Chondrocyte (in vitro differentiated cells): ENCODE measurements around the gene SEMA3C. TPM values are rescaled to one million over a fixed set of nuclear protein-coding genes. Genes with fewer than 3 reads are reported as not detected.
A peak's percentile ranks its signal among the peaks of the same experiment; 100 is the strongest.

Experiments
- DNase-seq: peaks from one replicate; pipeline ENCODE4 v3.0.0; 2021; ENCODE audit warnings: mixed read lengths, low spot score
- H3K27ac Mint-ChIP-seq: one replicate; pipeline ENCODE4 v1.8.0; 2021; ENCODE audit warnings: mild to moderate bottlenecking, moderate library complexity, mixed read lengths; ENCODE audit not compliant: unreplicated experiment
- H3K27me3 Mint-ChIP-seq: 2 replicates; pipeline ENCODE4 v1.8.0; 2021; ENCODE audit warnings: low read depth, mixed read lengths
- H3K36me3 Mint-ChIP-seq: 2 replicates; pipeline ENCODE4 v1.8.0; 2021; ENCODE audit warnings: low read depth, mixed read lengths
- H3K4me1 Mint-ChIP-seq: 2 replicates; pipeline ENCODE4 v1.8.0; 2021; ENCODE audit warnings: low read depth, mild to moderate bottlenecking, mixed read lengths
- H3K4me3 Mint-ChIP-seq: one replicate; pipeline ENCODE4 v1.8.0; 2021; ENCODE audit warnings: mild to moderate bottlenecking, moderate library complexity, mixed read lengths; ENCODE audit not compliant: unreplicated experiment
- H3K9me3 Mint-ChIP-seq: 2 replicates; pipeline ENCODE4 v1.8.0; 2021; ENCODE audit warnings: low read depth, mixed read lengths
- CTCF ChIP-seq: fragments of 200-600 bp; sonication (generic); IDR thresholded peaks from 2 replicates; pipeline ENCODE4 v1.5.0; 2021; ENCODE audit warnings: antibody characterized with exemption, mild to moderate bottlenecking, moderate library complexity
- total RNA-seq: library from RNA; stranded (reverse); gene quantifications from 3 replicates; pipeline ENCODE4 v1.2.1, GENCODE V29; 2021

The SEMA3C gene
- total RNA-seq, 1 donor from 2014 or later = 80.0 TPM

- Mint-ChIP-seq H3K4me1 (peaks cover 53% of the 10 kb centered on the region), H3K27ac (no peak overlapping the region), H3K4me3 (no peak overlapping the region), H3K36me3 (peaks cover 5% of the 10 kb centered on the region), H3K9me3 (no peaks in the 10 kb centered on the region), H3K27me3 (no peaks in the 10 kb centered on the region)
- no peak for TF ChIP-seq CTCF
- DNase-seq = no peak
These were observed 133.6 kb downstream of the SEMA3C start for GRCh38 chr7:80785276-80785675.

GRCh38 chr7:80783678-80784327 lies 135.0 kb downstream of the SEMA3C start:
- Mint-ChIP-seq H3K4me3 (peak overlapping the region; percentile 23), H3K27ac (peak overlapping the region; percentile 83), H3K4me1 (peaks cover 65% of the 10 kb centered on the region), H3K27me3 (no peaks in the 10 kb centered on the region), H3K36me3 (peaks cover 1% of the 10 kb centered on the region), H3K9me3 (no peaks in the 10 kb centered on the region)
- DNase-seq = no peak
- TF ChIP-seq CTCF = peak; percentile 25

- H3K9me3 Mint-ChIP-seq = no peaks in the 10 kb centered on the region
- no peak for TF ChIP-seq CTCF
- no peak for DNase-seq
- H3K4me3 Mint-ChIP-seq = no peak overlapping the region
- peaks cover 1% of the 10 kb centered on the region for H3K36me3 Mint-ChIP-seq
- no peaks in the 10 kb centered on the region for H3K27me3 Mint-ChIP-seq
- H3K4me1 Mint-ChIP-seq = peaks cover 65% of the 10 kb centered on the region
- peak overlapping the region; percentile 83 for H3K27ac Mint-ChIP-seq
These were observed 135.6 kb downstream of the SEMA3C start for GRCh38 chr7:80783186-80783677.

DNA sequence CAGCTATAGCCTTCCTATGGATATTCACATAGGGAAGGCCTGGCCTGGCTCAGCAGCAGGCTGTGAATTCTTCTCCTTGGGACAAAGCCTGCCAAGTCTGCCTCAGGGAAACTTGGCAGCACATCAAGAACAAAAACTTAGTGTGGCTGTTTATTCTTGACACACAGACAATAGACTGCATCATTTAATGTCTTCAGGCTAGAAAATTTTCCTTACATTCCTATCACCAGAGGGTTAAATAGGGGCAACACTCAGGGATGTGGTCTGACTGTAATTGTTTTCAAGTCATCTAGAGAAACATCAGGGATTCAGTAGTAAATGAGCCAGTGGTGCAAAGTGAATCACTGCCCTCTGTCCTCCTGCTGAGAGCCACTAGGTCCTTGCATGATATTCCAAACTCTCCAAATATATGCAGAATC lies 137.3 kb downstream of the SEMA3C start:
- Mint-ChIP-seq H3K4me3 (no peak overlapping the region), H3K4me1 (peaks cover 62% of the 10 kb centered on the region), H3K27me3 (no peaks in the 10 kb centered on the region), H3K9me3 (no peaks in the 10 kb centered on the region), H3K27ac (peak overlapping the region; percentile 70), H3K36me3 (peaks cover 1% of the 10 kb centered on the region)
- TF ChIP-seq CTCF = no peak
- DNase-seq = no peak

- Mint-ChIP-seq H3K27ac (peak overlapping the region; percentile 70), H3K4me3 (no peak overlapping the region)
- no peak for DNase-seq
These were observed 137.7 kb downstream of the SEMA3C start for GRCh38 chr7:80781146-80781545.

More at GRCh38 chr7:80781146-80781545, 137.7 kb downstream of the SEMA3C start:
- Mint-ChIP-seq H3K27me3 (no peaks in the 10 kb centered on the region), H3K9me3 (no peaks in the 10 kb centered on the region), H3K36me3 (peaks cover 1% of the 10 kb centered on the region), H3K4me1 (peaks cover 57% of the 10 kb centered on the region)
- TF ChIP-seq CTCF = no peak
